PC-9 (cell line): ENCODE data around the gene LCE7A. TPM values are rescaled to one million over a fixed set of nuclear protein-coding genes. Genes with fewer than 3 reads are reported as not detected.

Experiments used
- BruUV-seq: library from RNA; stranded (reverse); fragments of 400-500 nt; replicated peaks from 2 replicates; lab custom pipeline; 2021; lab: Mats Ljungman, UMichigan
- CTCF ChIA-PET: fragments of 300-600 bp; sonication (Branson Sonifier 250); formaldehyde crosslinking; loops from one replicate; lab custom pipeline; 2022; ENCODE audit warnings: antibody characterized with exemption; lab: Charles Lee
- POLR2A ChIA-PET: fragments of 300-600 bp; sonication (Branson Sonifier 250); formaldehyde crosslinking; loops from one replicate; lab custom pipeline; 2022; ENCODE audit warnings: antibody characterized with exemption; ENCODE audit not compliant: unreplicated experiment; lab: Charles Lee
- DNase-seq, 2 experiments: peaks; one replicate each; pipeline versions ENCODE4 v3.0.0 to v3.0.0-alpha.2; 2015 to 2022; ENCODE audit warnings: mixed read lengths in 1 of 2
- H2AFZ ChIP-seq: fragments of 200-600 bp; sonication (generic); 2 replicates; pipeline ENCODE4 v1.8.1; 2017; ENCODE audit warnings: antibody characterized with exemption
- H3F3A ChIP-seq: fragments of 200-600 bp; sonication (generic); 2 replicates; pipeline ENCODE4 v1.8.1; 2017; ENCODE audit warnings: antibody characterized with exemption, mild to moderate bottlenecking, low read depth; ENCODE audit not compliant: insufficient read depth
- H3K27ac ChIP-seq: fragments of 200-600 bp; sonication (generic); 2 replicates; pipeline ENCODE4 v1.6.1; 2016; ENCODE audit warnings: mixed run types
- H3K27me3 ChIP-seq: fragments of 200-600 bp; sonication (generic); 2 replicates; pipeline ENCODE4 v1.6.1; 2016; ENCODE audit warnings: low read depth, mixed run types; ENCODE audit not compliant: insufficient read depth
- H3K36me3 ChIP-seq: fragments of 200-600 bp; sonication (generic); 2 replicates; pipeline ENCODE4 v1.6.1; 2016; ENCODE audit warnings: low read depth, mixed run types
- H3K4me1 ChIP-seq: fragments of 200-600 bp; sonication (generic); replicated peaks from 2 replicates; pipeline ENCODE4 v1.6.1; 2016; ENCODE audit warnings: mixed run types; ENCODE audit not compliant: insufficient read depth
- H3K4me2 ChIP-seq: fragments of 200-600 bp; sonication (generic); 2 replicates; pipeline ENCODE4 v1.6.1; 2017; ENCODE audit warnings: mixed run types
- H3K4me3 ChIP-seq: fragments of 200-600 bp; sonication (generic); 2 replicates; pipeline ENCODE4 v1.6.1; 2016; ENCODE audit warnings: mixed run types
- H3K79me2 ChIP-seq: fragments of 200-600 bp; sonication (generic); 2 replicates; pipeline ENCODE4 v1.6.1; 2017; ENCODE audit warnings: low read depth, mixed run types
- H3K9me2 ChIP-seq: fragments of 200-600 bp; sonication (generic); 2 replicates; pipeline ENCODE4 v1.8.1; 2017; ENCODE audit warnings: mild to moderate bottlenecking; ENCODE audit not compliant: insufficient read depth
- H3K9me3 ChIP-seq: fragments of 200-600 bp; sonication (generic); 2 replicates; pipeline ENCODE4 v1.8.1; 2016; ENCODE audit warnings: low read depth; ENCODE audit not compliant: insufficient read depth
- H4K20me1 ChIP-seq: fragments of 200-600 bp; sonication (generic); 2 replicates; pipeline ENCODE4 v1.8.1; 2017; ENCODE audit not compliant: insufficient read depth
- EZH2 ChIP-seq: fragments of 200-600 bp; sonication (generic); IDR thresholded peaks from 2 replicates; pipeline ENCODE4 v1.8.0; 2017; ENCODE audit warnings: antibody characterized with exemption, low read depth
- intact Hi-C: fragments of 100-400 bp; cut with micrococcal nuclease; formaldehyde crosslinking; loops from one replicate; pipeline ENCODE4 v1.10.0; 2022; ENCODE audit not compliant: unreplicated experiment
- total RNA-seq: library from RNA; stranded (reverse); gene quantifications from 2 replicates; pipeline ENCODE4 v1.2.3, GENCODE V29; 2021
- TF ChIP-seq, protein P1 (sequence below): fragments of 200-600 bp; sonication (generic); conservative IDR thresholded peaks from 2 replicates; pipeline ENCODE4 v1.6.1; 2017; ENCODE audit warnings: mixed run types, antibody characterized with exemption, mild to moderate bottlenecking, moderate library complexity

The LCE7A gene
- total RNA-seq, 1 experiment from 2014 or later = not detected

- Histone ChIP-seq H4K20me1 (0 out of 2 replicates have a peak, but pooled peaks cover 3% of the 10 kb centered on the region), H2AFZ (no peak within 1 kb of the TSS), H3F3A (no peaks in the 10 kb centered on the region), H3K27ac (no peak within 1 kb of the TSS), H3K4me1 (no peaks in the 10 kb centered on the region), H3K4me2 (no peak within 1 kb of the TSS), H3K27me3 (peaks cover 40% of the 10 kb centered on the region; the same call in 1 of the 2 replicates), H3K4me3 (no peak within 1 kb of the TSS), H3K9me3 (no peaks in the 10 kb centered on the region), H3K9me2 (no peaks in the 10 kb centered on the region), H3K36me3 (no peaks in the 10 kb centered on the region), H3K79me2 (no peaks in the 10 kb centered on the region)
- no TSS peak for BruUV-seq
- POLR2A ChIA-PET = no interaction called here
- CTCF ChIA-PET = no interaction called here
- intact Hi-C loops = no loop called here
- no peak for TF ChIP-seq EZH2
- TF ChIP-seq, protein P1, sequence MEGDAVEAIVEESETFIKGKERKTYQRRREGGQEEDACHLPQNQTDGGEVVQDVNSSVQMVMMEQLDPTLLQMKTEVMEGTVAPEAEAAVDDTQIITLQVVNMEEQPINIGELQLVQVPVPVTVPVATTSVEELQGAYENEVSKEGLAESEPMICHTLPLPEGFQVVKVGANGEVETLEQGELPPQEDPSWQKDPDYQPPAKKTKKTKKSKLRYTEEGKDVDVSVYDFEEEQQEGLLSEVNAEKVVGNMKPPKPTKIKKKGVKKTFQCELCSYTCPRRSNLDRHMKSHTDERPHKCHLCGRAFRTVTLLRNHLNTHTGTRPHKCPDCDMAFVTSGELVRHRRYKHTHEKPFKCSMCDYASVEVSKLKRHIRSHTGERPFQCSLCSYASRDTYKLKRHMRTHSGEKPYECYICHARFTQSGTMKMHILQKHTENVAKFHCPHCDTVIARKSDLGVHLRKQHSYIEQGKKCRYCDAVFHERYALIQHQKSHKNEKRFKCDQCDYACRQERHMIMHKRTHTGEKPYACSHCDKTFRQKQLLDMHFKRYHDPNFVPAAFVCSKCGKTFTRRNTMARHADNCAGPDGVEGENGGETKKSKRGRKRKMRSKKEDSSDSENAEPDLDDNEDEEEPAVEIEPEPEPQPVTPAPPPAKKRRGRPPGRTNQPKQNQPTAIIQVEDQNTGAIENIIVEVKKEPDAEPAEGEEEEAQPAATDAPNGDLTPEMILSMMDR = no peak
- no peak for DNase-seq
Observed at GRCh38 chr1:152827173-152827572, 32.6 kb upstream of the LCE7A start, which contains the start of gene LCE1A. Gene LCE1A, plus strand, starts transcription at chr1:152827473. Its CDS starts 0 bp downstream, at chr1:152827473.

DNA sequence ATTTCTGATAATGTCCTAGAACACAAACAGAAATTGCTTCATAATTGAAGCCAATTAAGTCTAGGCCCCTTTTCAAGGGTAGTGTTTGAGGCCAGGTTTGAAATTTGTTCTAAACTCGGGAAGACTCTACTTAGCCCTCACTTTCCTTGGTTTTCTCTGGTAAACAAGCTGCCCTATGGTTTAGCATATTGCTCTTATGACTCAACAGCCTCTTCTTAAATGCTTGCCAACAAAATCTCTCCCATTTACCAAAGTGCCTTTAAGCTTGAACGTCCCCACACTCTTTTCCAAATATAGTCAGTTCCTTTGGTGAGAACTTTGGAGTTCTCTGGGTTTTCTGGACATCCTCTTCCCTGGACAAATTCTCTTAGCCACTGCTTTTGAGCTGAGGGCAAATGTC lies 22.9 kb upstream of the LCE7A start:
- TF ChIP-seq, protein P1 = no peak
- no peak for TF ChIP-seq EZH2
- Histone ChIP-seq H3K79me2 (no peaks in the 10 kb centered on the region), H3F3A (no peaks in the 10 kb centered on the region), H3K27ac (no peak overlapping the region), H4K20me1 (no peaks in the 10 kb centered on the region), H3K4me1 (no peaks in the 10 kb centered on the region), H3K27me3 (peaks cover 25% of the 10 kb centered on the region), H3K36me3 (no peaks in the 10 kb centered on the region), H2AFZ (no peak overlapping the region), H3K4me3 (no peak overlapping the region), H3K9me3 (no peaks in the 10 kb centered on the region), H3K4me2 (no peak overlapping the region), H3K9me2 (no peaks in the 10 kb centered on the region)
- no TSS peak for BruUV-seq
- intact Hi-C loops = no loop called here
- POLR2A ChIA-PET = no interaction called here
- DNase-seq = no peak
- CTCF ChIA-PET = no interaction called here

GRCh38 chr1:152842556-152842955 lies 17.2 kb upstream of the LCE7A start, which contains the start of gene LCE6A:
Gene LCE6A, plus strand, starts transcription at chr1:152842856. Its CDS starts 665 bp downstream, at chr1:152843521.
- no peak within 1 kb of the TSS for H3K4me2 ChIP-seq
- peaks cover 4% of the 10 kb centered on the region; the same call in 1 of the 2 replicates for H3K27me3 ChIP-seq
- no peaks in the 10 kb centered on the region for H3K79me2 ChIP-seq
- H3K36me3 ChIP-seq = no peaks in the 10 kb centered on the region
- H3F3A ChIP-seq = no peaks in the 10 kb centered on the region
- no peak within 1 kb of the TSS for H3K27ac ChIP-seq
- H3K4me1 ChIP-seq = no peaks in the 10 kb centered on the region
- CTCF ChIA-PET = no interaction called here
- TF ChIP-seq, protein P1 = no peak
- TF ChIP-seq EZH2 = no peak
- no peak within 1 kb of the TSS for H2AFZ ChIP-seq
- intact Hi-C loops = no loop called here
- no peak within 1 kb of the TSS for H3K4me3 ChIP-seq
- no peak for DNase-seq
- peaks cover 4% of the 10 kb centered on the region; the same call in 1 of the 2 replicates for H3K9me2 ChIP-seq
- H3K9me3 ChIP-seq = no peaks in the 10 kb centered on the region
- no TSS peak for BruUV-seq
- POLR2A ChIA-PET = no interaction called here
- H4K20me1 ChIP-seq = no peaks in the 10 kb centered on the region
